Pancreas (tissue), 10 donors: ENCODE results near the gene PPP2CA. TPM values are rescaled to one million over a fixed set of nuclear protein-coding genes. Genes with fewer than 3 reads are reported as not detected.
A peak's percentile ranks its signal among the peaks of the same experiment; 100 is the strongest.

Experiments used
- ATAC-seq, 4 donors: fragments of 200-7000 bp; cut with Tn5 transposase; one replicate each; pipeline versions ENCODE4 v1.8.0 to v1.9.1; 2020; ENCODE audit warnings: mild to moderate bottlenecking in 4 of 4, moderate library complexity in 4 of 4
- DNase-seq, 6 donors: peaks; one replicate each; pipeline ENCODE4 v3.0.0-alpha.2; 2020
- FAIRE-seq: peaks from 2 replicates; lab custom pipeline; 2012; peaks lifted over from hg19 to GRCh38; lab: Jason Lieb, UNC
- H3K27ac ChIP-seq, 4 donors: fragments of 200-600 bp; sonication (generic); 1 replicate in 3 of 4; 2 replicates in 1 of 4; pipeline versions ENCODE4 v1.5.0 to v1.8.0; 2020
- H3K27me3 ChIP-seq, 4 donors: fragments of 200-600 bp; one replicate each; pipeline ENCODE4 v1.8.0; 2021
- H3K36me3 ChIP-seq, 3 donors: fragments of 200-600 bp; sonication (generic) in 1 of 3; one replicate each; pipeline versions ENCODE4 v1.5.0 to v1.8.0; 2020 to 2021
- H3K4me1 ChIP-seq, 3 donors: fragments of 200-600 bp; one replicate each; pipeline ENCODE4 v1.8.0; 2021
- H3K4me3 ChIP-seq, 4 donors: fragments of 200-600 bp; sonication (generic) in 2 of 4; one replicate each; pipeline versions ENCODE4 v1.5.0 to v1.8.0; 2020 to 2021
- H3K9me3 ChIP-seq, 4 donors: fragments of 200-600 bp; one replicate each; pipeline ENCODE4 v1.8.0; 2021
- WGBS, 2 donors: extraction: QIAGEN DNeasy Blood & Tissue Kit; methylation state at CpG; one replicate each; pipeline ENCODE4 v1.1.7; 2013; 5-methylcytosine and 5-hydroxymethylcytosine counted together
- intact Hi-C, 3 donors: fragments of 100-400 bp; cut with DNase I; formaldehyde crosslinking; loops; one replicate each; pipeline versions ENCODE4 v1.11.1 to v1.14.2; 2022
- polyA plus RNA-seq, 2 donors: library from polyadenylated mRNA; stranded (reverse); fragments of 200-250 nt; gene quantifications; one replicate each; pipeline ENCODE4 v1.2.3, GENCODE V29; 2013
- total RNA-seq, 6 donors: library from RNA; stranded (reverse); fragmentation: NEBNext Ultra II Directional in 4 of 6; extraction: Animal tissue kit (Norgen Biotek cat#: 25700) in 4 of 6; gene quantifications; one replicate each; pipeline versions ENCODE4 v1.2.1 to v1.2.4, GENCODE V29; 2021 to 2023
- TF ChIP-seq, protein P1 (sequence below), 4 donors: fragments of 200-600 bp; sonication (generic) in 3 of 4; IDR thresholded peaks; one replicate each; pipeline versions ENCODE4 v1.5.0 to v1.8.0; 2021; ENCODE audit warnings: antibody characterized with exemption in 4 of 4
- donor health status: healthy with polysubstance abuse.
- donor health status: DM: no; HTN: no; CAD: no; lungs with moderate emphysema.
- donor health status: DM: no; HTN: no; CAD: no.
- donor health status: control.
- donor health status: control.
- donor health status: Bipolar disorder and iron deficiency.
- donor health status: DM: yes; HTN: yes; CAD: no.
- donor health status: DM: no; HTN: no; CAD: no.
- donor health status: DM: no; HTN: no; CAD: no.
- donor health status: DM: yes; HTN: yes; CAD: no.

PPP2CA gene
- total and polyA plus RNA-seq, 8 donors, result 13.5 to 59.2 (median 43.9) TPM

DNA sequence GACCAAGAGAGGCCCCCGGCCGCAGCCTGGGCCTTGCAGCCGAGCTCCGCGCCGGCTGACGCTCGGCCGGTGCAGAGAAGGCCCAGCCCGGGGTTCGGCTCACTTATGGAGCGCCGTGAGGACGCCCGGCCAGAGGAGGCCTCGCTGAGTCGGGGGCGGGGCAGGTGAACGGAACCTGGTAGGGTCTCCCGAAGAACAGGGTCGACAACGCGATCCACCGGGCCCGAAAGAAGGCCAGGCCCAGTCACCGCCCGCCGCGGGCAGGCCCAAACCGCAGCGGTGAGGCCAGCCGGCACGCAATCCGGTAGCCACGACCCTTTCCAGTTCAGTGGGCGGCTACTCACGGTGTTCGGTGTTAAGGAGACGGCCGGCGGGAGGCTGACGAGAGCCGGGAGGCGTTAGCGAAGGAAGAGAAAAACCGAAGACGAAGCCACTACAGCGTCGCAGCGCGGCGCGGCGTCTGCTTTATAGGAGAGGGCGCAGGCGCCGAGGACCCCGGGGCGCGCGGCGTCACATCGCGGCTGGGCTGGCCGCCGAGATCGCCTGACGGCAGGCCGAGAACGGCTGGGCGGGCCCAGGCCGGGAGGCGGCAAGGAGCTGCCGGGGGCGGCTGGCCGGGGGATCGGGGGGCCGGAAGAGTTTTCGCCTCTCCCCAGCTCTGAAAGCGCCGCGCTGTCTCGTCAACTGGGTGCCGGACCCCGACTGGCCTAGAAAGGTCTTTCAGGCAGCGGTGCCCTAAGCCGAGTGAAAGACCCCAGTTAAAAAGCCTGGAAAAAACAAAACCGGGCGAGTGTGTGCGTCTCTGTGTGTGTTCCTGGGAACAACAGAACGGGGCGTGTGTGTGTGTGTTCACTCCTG, 49.1 kb downstream of the PPP2CA start, which contains the start of gene SKP1:
TSS of gene SKP1 (minus strand) at position 440 of the 858 bp plus-strand sequence. CDS start 2,928 bp downstream, outside the sequence.
- H3K9me3 ChIP-seq, result no peaks in the 10 kb centered on the region
- peak within 1 kb of the TSS; percentile 85 to 98 (median 93) for H3K4me3 ChIP-seq
- FAIRE-seq, result no peak
- no peaks in the 10 kb centered on the region for H3K27me3 ChIP-seq
- DNase-seq, result peak; percentile 76 to 94 (median 84)
- H3K27ac ChIP-seq, result peak within 1 kb of the TSS; percentile 100
- intact Hi-C loops, result no loop called here
- TF ChIP-seq, protein P1, sequence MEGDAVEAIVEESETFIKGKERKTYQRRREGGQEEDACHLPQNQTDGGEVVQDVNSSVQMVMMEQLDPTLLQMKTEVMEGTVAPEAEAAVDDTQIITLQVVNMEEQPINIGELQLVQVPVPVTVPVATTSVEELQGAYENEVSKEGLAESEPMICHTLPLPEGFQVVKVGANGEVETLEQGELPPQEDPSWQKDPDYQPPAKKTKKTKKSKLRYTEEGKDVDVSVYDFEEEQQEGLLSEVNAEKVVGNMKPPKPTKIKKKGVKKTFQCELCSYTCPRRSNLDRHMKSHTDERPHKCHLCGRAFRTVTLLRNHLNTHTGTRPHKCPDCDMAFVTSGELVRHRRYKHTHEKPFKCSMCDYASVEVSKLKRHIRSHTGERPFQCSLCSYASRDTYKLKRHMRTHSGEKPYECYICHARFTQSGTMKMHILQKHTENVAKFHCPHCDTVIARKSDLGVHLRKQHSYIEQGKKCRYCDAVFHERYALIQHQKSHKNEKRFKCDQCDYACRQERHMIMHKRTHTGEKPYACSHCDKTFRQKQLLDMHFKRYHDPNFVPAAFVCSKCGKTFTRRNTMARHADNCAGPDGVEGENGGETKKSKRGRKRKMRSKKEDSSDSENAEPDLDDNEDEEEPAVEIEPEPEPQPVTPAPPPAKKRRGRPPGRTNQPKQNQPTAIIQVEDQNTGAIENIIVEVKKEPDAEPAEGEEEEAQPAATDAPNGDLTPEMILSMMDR (IDR thresholded peaks at IDR 0.05), result no peak
- peak; percentile 90 to 94 (median 92) for ATAC-seq
- 0% methylated on average over 85 to 92 of the region's 92 CpGs for WGBS, 2 donors
- peaks cover 0 to 7% (median 0%) of the 10 kb centered on the region in 3 donors for H3K36me3 ChIP-seq
- peaks cover 8 to 22% (median 14%) of the 10 kb centered on the region in 3 donors for H3K4me1 ChIP-seq

DNA sequence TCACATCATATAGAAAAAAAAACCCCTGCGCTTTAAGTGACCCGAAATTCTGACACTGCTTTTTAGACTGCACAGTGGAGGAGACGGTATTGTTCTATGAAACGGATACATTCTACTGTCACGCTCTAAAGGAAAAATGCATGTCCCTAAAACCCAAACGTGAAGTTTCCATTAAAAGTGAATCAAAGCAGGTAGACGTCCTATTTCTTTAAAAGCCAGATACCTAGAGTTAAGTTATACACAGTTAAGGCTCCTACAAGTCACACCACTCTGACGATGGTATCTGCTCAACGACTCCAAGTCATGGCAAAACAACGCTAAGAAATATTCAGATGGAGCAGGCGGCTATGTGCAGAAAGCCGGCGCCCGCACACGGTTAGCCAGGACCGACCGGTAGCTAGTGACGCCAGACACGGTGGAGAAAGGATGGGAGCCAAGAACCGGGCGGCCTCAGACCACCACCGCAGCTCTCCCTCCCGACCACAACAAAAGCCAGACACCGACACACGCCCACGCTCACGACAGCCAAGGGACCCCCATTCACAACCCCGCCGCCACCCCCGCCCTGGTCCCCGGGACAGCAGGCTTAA, 49.9 kb downstream of the PPP2CA start:
- Histone ChIP-seq H3K36me3 (peaks cover 0 to 7% (median 0%) of the 10 kb centered on the region in 3 donors), H3K27ac (peak overlapping the region; percentile 100), H3K27me3 (no peaks in the 10 kb centered on the region), H3K9me3 (no peaks in the 10 kb centered on the region), H3K4me1 (peaks cover 8 to 22% (median 14%) of the 10 kb centered on the region in 3 donors), H3K4me3 (peak overlapping the region; percentile 85 to 98 (median 93))
- ATAC-seq (peak; percentile 17 to 48 (median 41)), DNase-seq (peak in 1 of 6 donors; percentile 39), FAIRE-seq (no peak)
- intact Hi-C loops, result no loop called here
- WGBS, 2 donors, result 1% methylated on average over 31 of the region's 31 CpGs
- TF ChIP-seq, protein P1 (IDR thresholded peaks at IDR 0.05), result no peak

DNA sequence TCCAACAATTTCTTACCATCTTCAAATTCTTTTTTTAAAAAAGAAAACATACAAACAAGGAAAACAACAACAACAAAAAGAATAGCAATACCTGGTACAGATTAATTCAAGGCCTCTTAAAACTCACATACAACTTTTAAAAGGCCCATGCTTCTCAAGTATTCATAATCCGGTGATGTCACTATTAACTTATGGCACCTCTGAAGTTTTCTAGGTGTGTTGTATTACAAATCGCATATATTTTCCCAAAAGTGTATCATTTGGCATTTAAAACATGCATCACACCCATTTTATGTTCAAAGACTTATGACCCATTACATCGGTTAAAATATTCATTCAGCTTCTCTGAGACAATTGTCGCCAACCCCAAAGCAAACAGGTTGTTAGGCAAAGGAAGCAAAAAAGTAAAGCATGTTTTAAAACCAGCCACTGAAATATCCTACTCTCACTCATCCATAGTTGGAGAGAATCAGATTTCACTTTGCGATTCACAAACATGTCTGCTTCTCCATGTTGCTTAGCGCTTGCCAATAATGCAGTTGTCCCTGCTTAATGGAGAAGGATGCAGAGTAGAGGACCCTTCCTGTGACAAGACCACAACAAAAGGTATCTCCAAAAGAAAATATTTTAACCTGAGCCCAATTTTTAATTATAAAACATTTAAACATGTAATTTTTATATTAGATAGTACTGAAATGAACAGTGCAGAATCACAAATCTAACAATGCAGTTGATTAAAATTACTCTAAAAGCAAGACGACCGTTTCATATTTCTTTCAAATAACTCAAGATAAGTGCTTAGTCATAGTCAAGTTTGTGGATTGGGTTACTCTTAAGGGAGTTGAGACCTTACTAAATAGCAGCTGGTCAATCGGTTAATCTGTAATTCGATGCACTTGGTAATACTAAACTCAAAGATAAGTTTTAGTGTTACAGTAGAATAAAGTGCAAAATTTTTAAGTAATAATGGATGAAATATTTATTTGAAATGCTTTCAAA, 50.7 kb downstream of the PPP2CA start:
- ATAC-seq (no peak), FAIRE-seq (peak; percentile 37), DNase-seq (no peak)
- 6 to 8% methylated on average over 10 of the region's 10 CpGs for WGBS, 2 donors
- H3K36me3 ChIP-seq, result peaks cover 0 to 16% (median 0%) of the 10 kb centered on the region in 3 donors
- H3K27me3 ChIP-seq, result no peaks in the 10 kb centered on the region
- peak overlapping the region; percentile 85 to 98 (median 93) for H3K4me3 ChIP-seq
- TF ChIP-seq, protein P1 (IDR thresholded peaks at IDR 0.05), result no peak
- no peaks in the 10 kb centered on the region for H3K9me3 ChIP-seq
- peak overlapping the region in 2 of 4 donors; percentile 100 for H3K27ac ChIP-seq
- intact Hi-C loops, result no loop called here
- peaks cover 8 to 22% (median 14%) of the 10 kb centered on the region in 3 donors for H3K4me1 ChIP-seq

DNA sequence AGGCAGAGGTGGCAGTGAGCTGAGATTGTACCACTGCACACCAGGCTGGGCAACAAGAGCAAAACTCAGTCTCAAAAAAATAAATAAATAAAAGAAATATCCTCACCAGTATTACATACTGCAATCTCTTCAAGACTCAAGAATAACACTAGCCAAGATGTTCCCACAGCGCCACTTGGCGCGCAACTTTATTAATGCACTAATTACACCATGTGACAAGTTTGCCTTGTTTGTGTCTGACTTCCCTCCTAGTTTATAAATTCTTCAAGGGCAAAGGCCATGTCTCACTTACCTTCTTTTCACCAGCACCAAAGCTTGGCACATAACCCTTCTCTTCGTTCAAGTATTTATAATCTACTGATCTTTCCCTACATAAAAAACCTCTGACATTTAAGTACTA, 53.9 kb downstream of the PPP2CA start:
- Histone ChIP-seq H3K27ac (no peak overlapping the region), H3K9me3 (no peaks in the 10 kb centered on the region), H3K27me3 (no peaks in the 10 kb centered on the region), H3K4me1 (peaks cover 8 to 22% (median 14%) of the 10 kb centered on the region in 3 donors), H3K36me3 (peaks cover 0 to 41% (median 10%) of the 10 kb centered on the region in 3 donors), H3K4me3 (no peak overlapping the region)
- FAIRE-seq (no peak), DNase-seq (no peak), ATAC-seq (no peak)
- TF ChIP-seq, protein P1 (IDR thresholded peaks at IDR 0.05), result no peak
- 76% methylated on average over 4 of the region's 4 CpGs for WGBS, 2 donors
- intact Hi-C loops, result no loop called here
